ENCODE data around the gene ERN1. TPM values are rescaled to one million over a fixed set of nuclear protein-coding genes. Genes with fewer than 3 reads are reported as not detected.

ERN1 gene
- total and polyA plus RNA-seq, 7 donors: 1.2 to 9.4 (median 7.4) TPM

GRCh38 chr17:64176556-64176955, 46.6 kb upstream of the ERN1 start:
- intact Hi-C loops (cut with DNase I): no loop called here
- Histone ChIP-seq H3K27me3 (no peaks in the 10 kb centered on the region), H3K36me3 (peaks cover 0 to 36% (median 0%) of the 10 kb centered on the region in 4 donors), H3K4me1 (peaks cover 0 to 29% (median 20%) of the 10 kb centered on the region in 4 donors), H3K27ac (peak overlapping the region in 2 of 4 donors; percentile 21 to 43), H3K4me3 (no peak overlapping the region), H3K9me3 (no peaks in the 10 kb centered on the region)
- TF ChIP-seq POLR2A (IDR thresholded peaks at IDR 0.05) (no peak), POLR2AphosphoS5 (IDR thresholded peaks at IDR 0.05) (no peak), EP300 (IDR thresholded peaks at IDR 0.05) (no peak)
- TF ChIP-seq, protein P1, sequence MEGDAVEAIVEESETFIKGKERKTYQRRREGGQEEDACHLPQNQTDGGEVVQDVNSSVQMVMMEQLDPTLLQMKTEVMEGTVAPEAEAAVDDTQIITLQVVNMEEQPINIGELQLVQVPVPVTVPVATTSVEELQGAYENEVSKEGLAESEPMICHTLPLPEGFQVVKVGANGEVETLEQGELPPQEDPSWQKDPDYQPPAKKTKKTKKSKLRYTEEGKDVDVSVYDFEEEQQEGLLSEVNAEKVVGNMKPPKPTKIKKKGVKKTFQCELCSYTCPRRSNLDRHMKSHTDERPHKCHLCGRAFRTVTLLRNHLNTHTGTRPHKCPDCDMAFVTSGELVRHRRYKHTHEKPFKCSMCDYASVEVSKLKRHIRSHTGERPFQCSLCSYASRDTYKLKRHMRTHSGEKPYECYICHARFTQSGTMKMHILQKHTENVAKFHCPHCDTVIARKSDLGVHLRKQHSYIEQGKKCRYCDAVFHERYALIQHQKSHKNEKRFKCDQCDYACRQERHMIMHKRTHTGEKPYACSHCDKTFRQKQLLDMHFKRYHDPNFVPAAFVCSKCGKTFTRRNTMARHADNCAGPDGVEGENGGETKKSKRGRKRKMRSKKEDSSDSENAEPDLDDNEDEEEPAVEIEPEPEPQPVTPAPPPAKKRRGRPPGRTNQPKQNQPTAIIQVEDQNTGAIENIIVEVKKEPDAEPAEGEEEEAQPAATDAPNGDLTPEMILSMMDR (IDR thresholded peaks at IDR 0.05): no peak
- DNase-seq: no peak

- DNase-seq: no peak
- intact Hi-C loops (cut with DNase I): no loop called here
Measured at GRCh38 chr17:64174686-64175456, 44.9 kb upstream of the ERN1 start.

GRCh38 chr17:64173646-64174045, 43.7 kb upstream of the ERN1 start:
- H3K4me3 ChIP-seq: no peak overlapping the region
- H3K9me3 ChIP-seq: no peaks in the 10 kb centered on the region
- H3K27me3 ChIP-seq: no peaks in the 10 kb centered on the region
- WGBS, 2 donors: 95 to 97% methylated on average over 3 of the region's 3 CpGs
- H3K36me3 ChIP-seq: peaks cover 0 to 49% (median 2%) of the 10 kb centered on the region in 4 donors
- H3K27ac ChIP-seq: peak overlapping the region in 1 of 4 donors; percentile 38
- intact Hi-C loops (cut with DNase I): no loop called here
- peaks cover 0 to 14% (median 6%) of the 10 kb centered on the region in 4 donors for H3K4me1 ChIP-seq
- DNase-seq: no peak
- TF ChIP-seq EP300 (IDR thresholded peaks at IDR 0.05): no peak
- TF ChIP-seq, protein P1 (IDR thresholded peaks at IDR 0.05): no peak
- TF ChIP-seq POLR2A (IDR thresholded peaks at IDR 0.05): no peak

More at GRCh38 chr17:64174686-64175456, 44.9 kb upstream of the ERN1 start:
- 90 to 93% methylated on average over 7 of the region's 7 CpGs for WGBS, 2 donors
- no peak overlapping the region for H3K4me3 ChIP-seq
- no peaks in the 10 kb centered on the region for H3K9me3 ChIP-seq
- TF ChIP-seq, protein P1 (IDR thresholded peaks at IDR 0.05): no peak
- TF ChIP-seq POLR2AphosphoS5 (IDR thresholded peaks at IDR 0.05) (peak in 1 of 4 donors; percentile 30), EP300 (IDR thresholded peaks at IDR 0.05) (no peak), POLR2A (IDR thresholded peaks at IDR 0.05) (no peak)
- peaks cover 0 to 19% (median 11%) of the 10 kb centered on the region in 4 donors for H3K4me1 ChIP-seq
- H3K27me3 ChIP-seq: no peaks in the 10 kb centered on the region
- H3K27ac ChIP-seq: peak overlapping the region in 3 of 4 donors; percentile 18 to 57 (median 38)
- H3K36me3 ChIP-seq: peaks cover 0 to 48% (median 2%) of the 10 kb centered on the region in 4 donors

DNA sequence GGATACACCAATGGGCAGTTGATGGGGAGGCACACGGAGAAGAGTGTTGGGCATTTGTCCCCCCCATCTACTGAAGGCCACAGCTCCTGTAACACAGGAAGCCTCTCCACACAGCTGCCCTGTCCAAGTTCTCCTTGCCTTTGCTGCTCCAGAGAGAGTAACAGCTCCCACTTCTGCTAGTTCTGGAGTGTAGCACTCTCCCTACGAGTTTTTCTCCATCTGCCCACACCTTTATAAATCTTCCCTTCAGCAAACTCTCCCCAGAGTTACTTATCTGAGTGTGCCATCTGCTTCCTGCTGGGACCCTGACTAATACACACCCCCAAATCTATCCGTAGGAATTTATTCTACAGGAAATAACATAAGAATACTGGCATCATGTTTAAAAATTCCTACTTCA, 42.6 kb upstream of the ERN1 start:
- 65 to 85% methylated on average over 3 of the region's 3 CpGs for WGBS, 2 donors
- no peak for TF ChIP-seq POLR2AphosphoS5 (IDR thresholded peaks at IDR 0.05)
- H3K9me3 ChIP-seq: no peaks in the 10 kb centered on the region
- peaks cover 0 to 57% (median 2%) of the 10 kb centered on the region in 4 donors for H3K36me3 ChIP-seq
- no peaks in the 10 kb centered on the region for H3K27me3 ChIP-seq
- H3K4me1 ChIP-seq: peaks cover 0 to 14% (median 6%) of the 10 kb centered on the region in 4 donors
- intact Hi-C loops (cut with DNase I): no loop called here
- no peak overlapping the region for H3K27ac ChIP-seq
- DNase-seq: no peak
- no peak overlapping the region for H3K4me3 ChIP-seq

DNA sequence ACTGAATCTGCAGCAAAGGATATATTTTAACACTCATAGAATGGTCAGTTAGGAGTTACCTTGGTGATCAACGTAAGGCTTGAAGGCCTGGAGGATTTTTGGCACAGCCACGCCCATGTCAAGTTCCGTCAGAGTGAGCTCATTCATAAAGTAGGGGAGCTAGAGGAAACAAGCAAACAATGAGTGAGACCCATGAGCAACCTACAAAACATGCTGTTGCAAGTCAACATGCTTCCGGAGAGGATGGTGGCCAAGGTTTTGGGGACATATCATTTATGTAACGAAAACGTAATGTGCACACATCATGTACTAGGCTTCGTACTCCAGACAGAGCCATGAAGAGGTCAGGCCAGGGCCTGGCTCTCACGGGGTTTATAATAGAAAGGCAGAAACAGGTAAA, 41.1 kb upstream of the ERN1 start:
- TF ChIP-seq EP300 (IDR thresholded peaks at IDR 0.05): no peak
- TF ChIP-seq POLR2AphosphoS5 (IDR thresholded peaks at IDR 0.05): no peak
- TF ChIP-seq POLR2A (IDR thresholded peaks at IDR 0.05): no peak
- TF ChIP-seq, protein P1 (IDR thresholded peaks at IDR 0.05): no peak
- Histone ChIP-seq H3K36me3 (peaks cover 0 to 54% (median 2%) of the 10 kb centered on the region in 4 donors), H3K27ac (no peak overlapping the region), H3K9me3 (no peaks in the 10 kb centered on the region), H3K27me3 (no peaks in the 10 kb centered on the region), H3K4me3 (no peak overlapping the region), H3K4me1 (peaks cover 0 to 6% (median under 1%) of the 10 kb centered on the region in 4 donors)
- intact Hi-C loops (cut with DNase I): no loop called here
- DNase-seq: no peak
- WGBS, 2 donors: 95 to 96% methylated on average over 8 of the region's 8 CpGs
